OCI-M1 (cell line): ENCODE data around the gene TSHZ2.
A peak's percentile ranks its signal among the peaks of the same experiment; 100 is the strongest.
"Not testable (repeated sequence)": the region's sequence is repeated elsewhere in the genome, so short reads cannot be mapped to it uniquely, and the experiment has no call there.

ENCODE experiments used
- DNase-seq: peaks from one replicate; lab custom pipeline; 2025; lab: John Stamatoyannopoulos, UW

The TSHZ2 gene

GRCh38 chr20:52998268-52998667 lies 26.1 kb downstream of the TSHZ2 start:
- no peak for DNase-seq

DNA sequence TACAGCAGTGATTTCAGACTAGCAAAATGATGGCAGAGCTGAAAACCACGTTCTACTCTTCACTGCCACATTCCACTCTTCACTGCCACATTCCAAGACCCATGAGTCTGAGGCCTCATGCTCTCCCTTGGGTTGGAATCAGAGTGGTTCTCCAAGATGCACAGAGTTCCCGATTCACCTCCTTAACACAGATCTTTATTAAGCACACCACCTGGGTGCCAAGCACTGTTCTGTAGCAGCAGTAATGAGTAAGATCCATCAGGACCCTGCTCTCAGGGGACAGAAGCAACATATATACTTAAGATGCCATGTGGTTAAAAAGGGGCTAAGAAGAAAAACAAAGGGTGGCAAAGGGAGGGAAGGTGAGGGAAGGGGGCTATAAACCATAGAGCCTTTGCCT lies 26.9 kb downstream of the TSHZ2 start:
- no peak for DNase-seq

GRCh38 chr20:53001498-53002301 lies 29.5 kb downstream of the TSHZ2 start:
- no peak for DNase-seq

- DNase-seq = no peak
Observed at GRCh38 chr20:53002786-53003185, 30.6 kb downstream of the TSHZ2 start.

- DNase-seq = no peak
Observed at GRCh38 chr20:53003420-53004154, 31.4 kb downstream of the TSHZ2 start.

- no peak for DNase-seq
Observed at GRCh38 chr20:53004267-53004813, 32.2 kb downstream of the TSHZ2 start.

GRCh38 chr20:53009979-53010735 lies 38.0 kb downstream of the TSHZ2 start:
- no peak for DNase-seq

DNA sequence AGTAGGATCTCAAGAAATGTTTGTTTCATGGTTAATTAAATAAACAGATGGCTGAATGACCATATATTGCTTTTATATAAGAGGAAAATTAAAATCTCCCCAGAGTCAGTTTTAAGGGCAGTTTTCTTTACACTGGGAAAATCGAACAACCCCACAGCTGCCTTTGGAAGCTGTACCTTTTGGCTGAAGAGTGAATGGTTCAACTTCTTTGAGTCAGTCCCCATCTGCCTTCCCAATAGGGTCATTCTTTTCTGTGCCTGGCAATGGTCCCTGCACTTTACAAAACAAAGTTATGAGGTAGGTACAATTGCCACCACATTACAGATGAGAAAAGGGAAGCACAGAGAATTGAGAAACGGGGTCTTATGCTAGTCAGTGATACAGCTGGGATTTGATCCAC lies 39.5 kb downstream of the TSHZ2 start:
- DNase-seq = no peak

DNA sequence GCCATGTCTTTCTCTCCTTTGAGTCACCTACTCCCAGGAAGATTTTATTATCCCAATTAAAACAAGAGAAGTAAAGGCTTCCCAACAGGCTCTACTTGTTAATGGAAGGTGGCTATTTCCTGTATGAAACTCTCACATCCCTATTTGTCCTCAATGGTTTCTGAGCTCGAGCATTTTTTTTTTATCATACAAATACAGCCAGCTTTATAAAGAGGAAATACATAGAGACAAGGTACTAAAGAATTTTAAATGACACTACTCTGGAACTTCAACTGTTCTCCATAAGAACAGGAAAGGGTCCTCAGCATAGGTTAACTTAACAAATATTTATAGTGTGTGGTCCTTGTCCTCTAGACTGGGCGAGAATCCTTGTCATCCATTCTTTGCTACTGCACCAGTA lies 41.0 kb downstream of the TSHZ2 start:
- DNase-seq = no peak

- no peak for DNase-seq
Observed at GRCh38 chr20:53013847-53014246, 41.7 kb downstream of the TSHZ2 start.

- no peak for DNase-seq
Observed at GRCh38 chr20:53016071-53016470, 43.9 kb downstream of the TSHZ2 start.

DNA sequence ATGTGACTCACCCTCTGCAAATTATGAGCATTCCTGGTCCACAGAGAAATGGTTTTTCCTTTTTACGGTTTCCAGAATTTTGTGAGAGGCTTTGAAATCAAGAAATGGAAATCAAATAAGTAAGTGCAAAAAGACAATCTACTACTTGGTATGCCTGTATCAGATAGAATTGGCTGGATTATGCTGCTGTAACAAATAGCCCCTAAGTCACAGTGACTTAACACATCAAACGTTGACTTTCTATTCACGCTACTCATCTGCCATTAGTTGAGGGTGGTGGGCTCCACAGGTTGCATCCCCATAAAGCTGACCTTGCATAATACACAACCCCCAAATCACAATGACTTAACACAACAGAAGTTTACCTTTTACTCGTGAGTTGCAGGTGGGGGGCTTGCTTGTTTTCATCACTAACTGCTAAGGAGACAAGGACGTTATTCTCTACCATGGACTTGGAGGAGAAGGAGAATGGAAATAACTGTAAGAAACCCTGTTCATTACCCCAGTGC lies 44.4 kb downstream of the TSHZ2 start:
- no peak for DNase-seq

DNA sequence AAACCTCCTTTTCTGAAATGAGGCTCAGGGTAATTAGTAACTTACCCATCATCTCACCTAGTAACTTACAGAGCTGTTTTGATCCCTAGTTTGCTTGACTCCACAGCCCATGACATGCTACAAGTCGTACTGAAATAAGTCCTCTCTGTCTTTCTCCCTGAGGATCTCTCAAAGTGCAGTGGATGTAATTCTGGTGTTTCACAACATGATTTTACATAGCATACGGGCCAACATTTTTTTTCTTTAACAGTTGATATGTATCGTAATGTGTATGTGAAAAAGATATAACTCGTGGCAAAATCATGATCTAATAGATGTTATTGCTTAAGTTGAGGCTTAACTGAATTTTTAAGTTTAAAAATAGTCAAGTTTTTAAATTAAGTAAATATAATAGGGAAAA lies 45.0 kb downstream of the TSHZ2 start:
- no peak for DNase-seq

GRCh38 chr20:53019464-53019863 lies 47.3 kb downstream of the TSHZ2 start:
- DNase-seq = no peak

- no peak for DNase-seq
Observed at GRCh38 chr20:53020376-53020775, 48.2 kb downstream of the TSHZ2 start.

DNA sequence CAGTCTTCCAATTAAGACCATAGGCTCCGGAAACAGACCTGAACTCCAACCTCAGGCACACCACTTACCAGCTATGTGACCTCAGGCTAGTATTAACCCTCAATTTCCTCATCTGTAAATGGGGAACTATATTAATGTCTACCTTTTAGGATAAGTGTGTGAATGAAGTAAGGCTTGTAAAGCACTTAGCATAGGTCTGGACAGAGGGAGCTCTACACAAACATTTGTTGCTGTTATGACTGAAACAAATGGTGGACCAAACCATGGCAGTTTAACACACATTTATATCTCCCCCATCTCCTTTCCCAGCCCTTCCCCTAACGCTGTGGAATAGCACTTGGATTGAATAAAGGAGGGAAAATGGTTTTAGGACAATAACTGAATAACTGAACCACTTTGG lies 48.7 kb downstream of the TSHZ2 start:
- peak; percentile 9 for DNase-seq

- DNase-seq = no peak
Observed at GRCh38 chr20:53021934-53022333, 49.8 kb downstream of the TSHZ2 start.

GRCh38 chr20:53023732-53024520 lies 51.8 kb downstream of the TSHZ2 start:
- no peak for DNase-seq

DNA sequence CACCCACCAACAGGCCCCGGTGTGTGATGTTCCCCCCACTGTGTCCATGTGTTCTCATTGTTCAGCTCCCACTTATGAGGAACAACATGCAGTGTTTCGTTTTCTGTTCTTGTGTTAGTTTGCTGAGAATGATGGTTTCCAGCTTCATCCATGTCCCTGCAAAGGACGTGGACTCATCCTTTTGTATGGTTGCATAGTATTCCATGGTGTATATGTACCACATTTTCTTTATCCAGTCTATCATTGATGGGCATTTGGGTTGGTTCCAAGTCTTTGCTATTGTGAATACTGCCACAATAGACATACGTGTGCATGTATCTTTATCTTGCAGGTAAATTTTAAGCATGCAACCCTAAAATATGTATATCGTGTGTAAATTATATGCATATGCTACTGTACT lies 52.5 kb downstream of the TSHZ2 start:
- DNase-seq = not testable (repeated sequence)

GRCh38 chr20:53027089-53027488 lies 54.9 kb downstream of the TSHZ2 start:
- DNase-seq = no peak

DNA sequence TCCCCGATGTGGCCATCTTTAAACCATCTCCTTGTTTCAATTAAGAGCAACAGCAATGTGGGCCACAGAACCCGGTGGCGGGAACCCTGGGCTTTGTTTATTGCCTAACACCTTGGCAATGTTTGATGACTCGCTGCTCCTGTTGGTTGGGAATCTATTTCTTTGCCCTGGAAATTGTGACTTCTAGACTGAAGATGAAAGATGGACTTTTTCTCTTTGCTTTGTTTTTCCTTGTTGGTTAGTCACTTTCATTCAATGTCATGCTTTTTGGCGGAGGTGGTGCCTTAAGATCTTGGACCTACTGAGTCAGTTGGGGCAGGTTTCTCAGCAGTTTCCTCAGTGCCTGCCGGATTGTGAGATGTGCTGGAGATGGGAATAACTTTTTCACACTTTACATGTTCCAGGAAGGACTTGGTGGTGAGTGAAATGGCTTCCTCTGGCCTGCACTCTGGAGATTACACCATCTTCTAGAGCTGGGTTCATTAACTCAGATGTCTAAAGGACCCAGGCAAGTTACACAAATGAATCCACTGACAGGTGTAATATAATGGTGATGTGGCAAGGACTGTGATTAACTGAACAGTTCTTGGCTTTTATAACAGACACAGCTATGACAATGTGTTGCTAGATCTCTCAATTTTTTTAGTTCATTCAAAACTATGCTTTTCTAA lies 56.3 kb downstream of the TSHZ2 start:
- DNase-seq = no peak
